Panc1 (cell line): Measurements from ENCODE around the gene SLC6A19. TPM values are rescaled to one million over a fixed set of nuclear protein-coding genes. Genes with fewer than 3 reads are reported as not detected.

ENCODE experiments used
- ATAC-seq: fragments of 200-7000 bp; cut with Tn5 transposase; 2 replicates; pipeline ENCODE4 v1.9.1; 2020; ENCODE audit warnings: mild to moderate bottlenecking, moderate library complexity
- BruUV-seq: library from RNA; stranded (reverse); fragments of 400-500 nt; replicated peaks from 2 replicates; lab custom pipeline; 2021; lab: Mats Ljungman, UMichigan
- CTCF ChIA-PET: fragments of 300-600 bp; sonication (Branson Sonifier 250); formaldehyde crosslinking; loops from one replicate; lab custom pipeline; 2022; ENCODE audit warnings: antibody characterized with exemption; lab: Charles Lee
- POLR2A ChIA-PET: fragments of 300-600 bp; sonication (Branson Sonifier 250); formaldehyde crosslinking; loops from one replicate; lab custom pipeline; 2022; ENCODE audit warnings: antibody characterized with exemption; lab: Charles Lee
- DNase-seq: peaks from one replicate; pipeline ENCODE4 v3.0.0-alpha.2; 2010; ENCODE audit warnings: low read depth, low spot score
- H3K27ac ChIP-seq: 2 replicates; pipeline ENCODE4 v1.5.1; 2011; ENCODE audit warnings: mild to moderate bottlenecking, low read length, inconsistent platforms
- H3K27me3 ChIP-seq: fragments of 200-500 bp; sonication (Bioruptor generic); 2 replicates; pipeline ENCODE4 v1.6.0; 2014; ENCODE audit warnings: low read length, inconsistent platforms; ENCODE audit not compliant: control insufficient read depth, insufficient read depth
- H3K36me3 ChIP-seq: fragments of 200-500 bp; sonication (Bioruptor generic); 2 replicates; pipeline ENCODE4 v1.5.1; 2014; ENCODE audit warnings: inconsistent platforms, mild to moderate bottlenecking, low read length, moderate library complexity; ENCODE audit not compliant: control insufficient read depth, insufficient read depth
- H3K4me1 ChIP-seq: 2 replicates; pipeline ENCODE4 v1.5.1; 2011; ENCODE audit warnings: inconsistent platforms, mild to moderate bottlenecking, low read length, moderate library complexity; ENCODE audit not compliant: control insufficient read depth, insufficient read depth
- H3K4me3 ChIP-seq, 2 experiments: 2 replicates each; pipeline ENCODE4 v1.5.1; 2011 to 2012; ENCODE audit warnings: low read depth in 2 of 2, low read length in 2 of 2, mild to moderate bottlenecking in 2 of 2, inconsistent platforms in 1 of 2, moderate library complexity in 1 of 2
- H3K9me3 ChIP-seq: fragments of 200-500 bp; sonication (Bioruptor generic); 2 replicates; pipeline ENCODE4 v1.5.1; 2014; ENCODE audit warnings: low read depth, mild to moderate bottlenecking, inconsistent platforms, low read length, moderate library complexity; ENCODE audit not compliant: control insufficient read depth, insufficient read depth
- POLR2AphosphoS5 ChIP-seq: IDR thresholded peaks from 2 replicates; pipeline ENCODE4 v1.6.1; 2012; ENCODE audit warnings: mild to moderate bottlenecking, low read depth, low read length, moderate library complexity
- REST ChIP-seq, 2 experiments: IDR thresholded peaks; 2 replicates each; pipeline ENCODE4 v1.6.1; 2011 to 2012; ENCODE audit warnings: low read depth in 2 of 2, control low read depth in 1 of 2, low read length in 1 of 2, mild to moderate bottlenecking in 1 of 2, moderate library complexity in 1 of 2; ENCODE audit not compliant: insufficient read depth in 1 of 2
- SIN3A ChIP-seq: IDR thresholded peaks from 2 replicates; pipeline ENCODE4 v1.6.1; 2012; ENCODE audit warnings: low read depth, mild to moderate bottlenecking, low read length, moderate library complexity, borderline replicate concordance; ENCODE audit not compliant: insufficient read depth
- TCF7L2 ChIP-seq: IDR thresholded peaks from 2 replicates; pipeline ENCODE4 v1.6.1; 2011; ENCODE audit warnings: mild to moderate bottlenecking, low read depth, low read length, inconsistent platforms
- in situ Hi-C: cut with HindIII; loops from 2 replicates; pipeline ENCODE4 v1.10.0; 2016; ENCODE audit warnings: low sequenced_read_pairs, low pct_unique_long_range_greater_than_20kb
- intact Hi-C: fragments of 100-400 bp; cut with micrococcal nuclease; formaldehyde crosslinking; loops from one replicate; pipeline ENCODE4 v1.10.0; 2022; ENCODE audit not compliant: unreplicated experiment
- total RNA-seq: library from RNA; stranded (reverse); gene quantifications from one replicate; pipeline ENCODE4 v1.2.1, GENCODE V29; 2021; ENCODE audit not compliant: unreplicated experiment
- TF ChIP-seq, protein P1 (sequence below): fragments of 450-650 bp; IDR thresholded peaks from 2 replicates; pipeline ENCODE4 v1.5.1; 2017; ENCODE audit warnings: mild to moderate bottlenecking

SLC6A19 gene
- total RNA-seq, 1 experiment from 2014 or later = 0.23 TPM

- in situ Hi-C loops = no loop called here
- ATAC-seq (no peak), DNase-seq (no peak)
- Histone ChIP-seq H3K4me1 (peaks cover 4% of the 10 kb centered on the region; the same call in 1 of the 2 replicates), H3K27me3 (no peaks in the 10 kb centered on the region), H3K4me3 (no peak overlapping the region), H3K9me3 (no peaks in the 10 kb centered on the region), H3K27ac (no peak overlapping the region), H3K36me3 (no peaks in the 10 kb centered on the region)
- intact Hi-C loops = no loop called here
- TF ChIP-seq TCF7L2 = no peak
- no peak for TF ChIP-seq REST (IDR thresholded peaks at IDR 0.05; ENCODE audit: insufficient read depth in 1 of 2, low read depth in 2 of 2, low read length in 1 of 2)
- TF ChIP-seq, protein P1, sequence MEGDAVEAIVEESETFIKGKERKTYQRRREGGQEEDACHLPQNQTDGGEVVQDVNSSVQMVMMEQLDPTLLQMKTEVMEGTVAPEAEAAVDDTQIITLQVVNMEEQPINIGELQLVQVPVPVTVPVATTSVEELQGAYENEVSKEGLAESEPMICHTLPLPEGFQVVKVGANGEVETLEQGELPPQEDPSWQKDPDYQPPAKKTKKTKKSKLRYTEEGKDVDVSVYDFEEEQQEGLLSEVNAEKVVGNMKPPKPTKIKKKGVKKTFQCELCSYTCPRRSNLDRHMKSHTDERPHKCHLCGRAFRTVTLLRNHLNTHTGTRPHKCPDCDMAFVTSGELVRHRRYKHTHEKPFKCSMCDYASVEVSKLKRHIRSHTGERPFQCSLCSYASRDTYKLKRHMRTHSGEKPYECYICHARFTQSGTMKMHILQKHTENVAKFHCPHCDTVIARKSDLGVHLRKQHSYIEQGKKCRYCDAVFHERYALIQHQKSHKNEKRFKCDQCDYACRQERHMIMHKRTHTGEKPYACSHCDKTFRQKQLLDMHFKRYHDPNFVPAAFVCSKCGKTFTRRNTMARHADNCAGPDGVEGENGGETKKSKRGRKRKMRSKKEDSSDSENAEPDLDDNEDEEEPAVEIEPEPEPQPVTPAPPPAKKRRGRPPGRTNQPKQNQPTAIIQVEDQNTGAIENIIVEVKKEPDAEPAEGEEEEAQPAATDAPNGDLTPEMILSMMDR = no peak
- TF ChIP-seq POLR2AphosphoS5 = no peak
- no peak for TF ChIP-seq SIN3A
- BruUV-seq = no TSS peak
- CTCF ChIA-PET = no interaction called here
- POLR2A ChIA-PET = no interaction called here
Observed at GRCh38 chr5:1197876-1198666, 3.3 kb upstream of the SLC6A19 start.

- ChIA-PET CTCF (no interaction called here), POLR2A (no interaction called here)
- no peak overlapping the region for H3K4me3 ChIP-seq
- H3K4me1 ChIP-seq = peaks cover 4% of the 10 kb centered on the region; the same call in 1 of the 2 replicates
- TF ChIP-seq REST (IDR thresholded peaks at IDR 0.05; ENCODE audit: insufficient read depth in 1 of 2, low read depth in 2 of 2, low read length in 1 of 2) = no peak
- no peak for TF ChIP-seq TCF7L2
- no peak for TF ChIP-seq POLR2AphosphoS5
- ATAC-seq = no peak
- no peaks in the 10 kb centered on the region for H3K27me3 ChIP-seq
- no peak overlapping the region for H3K27ac ChIP-seq
- in situ Hi-C loops (no loop called here), intact Hi-C loops (no loop called here)
- H3K36me3 ChIP-seq = no peaks in the 10 kb centered on the region
- no TSS peak for BruUV-seq
- H3K9me3 ChIP-seq = no peaks in the 10 kb centered on the region
- no peak for DNase-seq
Observed at GRCh38 chr5:1199340-1199648, 2.1 kb upstream of the SLC6A19 start.
